ENCODE measurements around the gene DHX8.

- TF ChIP-seq CTCF (optimal IDR thresholded peaks at IDR 0.05 in 1 of 3, IDR thresholded peaks at IDR 0.05 in 1 of 3, conservative IDR thresholded peaks at IDR 0.05 in 1 of 3; ENCODE audit: extremely low read depth in 1 of 3, insufficient read depth in 2 of 3, low read length in 3 of 3) = no peak
- TF ChIP-seq EZH2 (IDR thresholded peaks at IDR 0.05; ENCODE audit: low read length) = no peak
Observed at GRCh38 chr17:43477832-43478634, 5.7 kb upstream of the DHX8 start.
